ENCODE data around the gene B4GALT6. TPM values are rescaled to one million over a fixed set of nuclear protein-coding genes. Genes with fewer than 3 reads are reported as not detected.

B4GALT6 gene
- polyA plus RNA-seq, 1 donor from 2014 or later = 19.4 TPM

GRCh38 chr18:31624892-31625640 lies 59.3 kb downstream of the B4GALT6 start:
- no peak overlapping the region for H2AFZ ChIP-seq (ENCODE audit: low read depth, low read length)
- no peak overlapping the region for H3K4me2 ChIP-seq (ENCODE audit: low read length)
- H3K27me3 ChIP-seq (ENCODE audit: insufficient read depth, low read depth, low read length) = no peaks in the 10 kb centered on the region
- H3K27ac ChIP-seq (ENCODE audit: low read length) = no peak overlapping the region
- no peaks in the 10 kb centered on the region for H3F3A ChIP-seq (ENCODE audit: insufficient read depth, low read length, poor library complexity, severe bottlenecking)
- H3K9me2 ChIP-seq (ENCODE audit: insufficient read depth, low read length) = no peaks in the 10 kb centered on the region
- H3K9ac ChIP-seq (ENCODE audit: low read length) = no peak overlapping the region
- no peaks in the 10 kb centered on the region for H4K20me1 ChIP-seq (ENCODE audit: insufficient read depth)
- no peaks in the 10 kb centered on the region for H3K79me2 ChIP-seq (replicated peaks; ENCODE audit: insufficient read depth, low read length)
- no peak overlapping the region for H3K4me3 ChIP-seq (ENCODE audit: low read length)
- H3K9me3 ChIP-seq (ENCODE audit: low read length) = peaks cover 6% of the 10 kb centered on the region
- TF ChIP-seq, protein P1, sequence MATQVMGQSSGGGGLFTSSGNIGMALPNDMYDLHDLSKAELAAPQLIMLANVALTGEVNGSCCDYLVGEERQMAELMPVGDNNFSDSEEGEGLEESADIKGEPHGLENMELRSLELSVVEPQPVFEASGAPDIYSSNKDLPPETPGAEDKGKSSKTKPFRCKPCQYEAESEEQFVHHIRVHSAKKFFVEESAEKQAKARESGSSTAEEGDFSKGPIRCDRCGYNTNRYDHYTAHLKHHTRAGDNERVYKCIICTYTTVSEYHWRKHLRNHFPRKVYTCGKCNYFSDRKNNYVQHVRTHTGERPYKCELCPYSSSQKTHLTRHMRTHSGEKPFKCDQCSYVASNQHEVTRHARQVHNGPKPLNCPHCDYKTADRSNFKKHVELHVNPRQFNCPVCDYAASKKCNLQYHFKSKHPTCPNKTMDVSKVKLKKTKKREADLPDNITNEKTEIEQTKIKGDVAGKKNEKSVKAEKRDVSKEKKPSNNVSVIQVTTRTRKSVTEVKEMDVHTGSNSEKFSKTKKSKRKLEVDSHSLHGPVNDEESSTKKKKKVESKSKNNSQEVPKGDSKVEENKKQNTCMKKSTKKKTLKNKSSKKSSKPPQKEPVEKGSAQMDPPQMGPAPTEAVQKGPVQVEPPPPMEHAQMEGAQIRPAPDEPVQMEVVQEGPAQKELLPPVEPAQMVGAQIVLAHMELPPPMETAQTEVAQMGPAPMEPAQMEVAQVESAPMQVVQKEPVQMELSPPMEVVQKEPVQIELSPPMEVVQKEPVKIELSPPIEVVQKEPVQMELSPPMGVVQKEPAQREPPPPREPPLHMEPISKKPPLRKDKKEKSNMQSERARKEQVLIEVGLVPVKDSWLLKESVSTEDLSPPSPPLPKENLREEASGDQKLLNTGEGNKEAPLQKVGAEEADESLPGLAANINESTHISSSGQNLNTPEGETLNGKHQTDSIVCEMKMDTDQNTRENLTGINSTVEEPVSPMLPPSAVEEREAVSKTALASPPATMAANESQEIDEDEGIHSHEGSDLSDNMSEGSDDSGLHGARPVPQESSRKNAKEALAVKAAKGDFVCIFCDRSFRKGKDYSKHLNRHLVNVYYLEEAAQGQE (IDR thresholded peaks at IDR 0.05; ENCODE audit: borderline replicate concordance) = no peak
- TF ChIP-seq TAF1 (IDR thresholded peaks at IDR 0.05; ENCODE audit: low read depth) = no peak
- no peak for TF ChIP-seq MXI1 (conservative IDR thresholded peaks at IDR 0.05; ENCODE audit: poor library complexity, severe bottlenecking)
- TF ChIP-seq EP300 (conservative IDR thresholded peaks at IDR 0.05; ENCODE audit: poor library complexity, severe bottlenecking) = no peak
- no peak for TF ChIP-seq EZH2 (IDR thresholded peaks at IDR 0.05; ENCODE audit: borderline replicate concordance, insufficient read depth, low read length, poor library complexity, severe bottlenecking)
- no peak for TF ChIP-seq RAD21 (conservative IDR thresholded peaks at IDR 0.05)
- TF ChIP-seq CTCF (IDR thresholded peaks at IDR 0.05; ENCODE audit: poor library complexity, severe bottlenecking) = no peak
- peaks cover 15% of the 10 kb centered on the region for H3K36me3 ChIP-seq (ENCODE audit: insufficient read depth, low read length)

DNA sequence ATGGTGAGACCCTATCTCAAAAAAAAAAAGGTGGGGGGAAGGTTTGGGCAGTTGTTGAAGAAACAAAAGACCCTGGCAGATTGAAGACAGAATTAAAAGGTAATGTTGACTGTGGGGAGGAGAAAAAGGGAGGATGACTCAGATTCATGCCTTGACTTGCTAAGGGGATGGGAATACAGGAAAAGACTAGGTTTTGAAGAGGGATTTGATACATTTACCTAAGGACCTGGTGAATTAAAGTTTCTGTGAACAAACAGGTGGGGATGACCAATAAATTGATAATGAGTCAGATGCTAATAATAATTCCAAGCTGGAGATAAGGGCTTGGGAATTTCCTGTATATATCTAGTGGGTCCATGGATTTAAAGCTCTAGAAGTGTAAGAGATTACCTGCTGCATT lies 65.1 kb downstream of the B4GALT6 start:
- Histone ChIP-seq H3F3A (ENCODE audit: insufficient read depth, low read length, poor library complexity, severe bottlenecking) (no peaks in the 10 kb centered on the region), H3K4me2 (ENCODE audit: low read length) (no peak overlapping the region), H3K9me2 (ENCODE audit: insufficient read depth, low read length) (no peaks in the 10 kb centered on the region), H3K9ac (ENCODE audit: low read length) (no peak overlapping the region), H3K9me3 (ENCODE audit: low read length) (no peaks in the 10 kb centered on the region), H2AFZ (ENCODE audit: low read depth, low read length) (no peak overlapping the region), H3K27me3 (ENCODE audit: insufficient read depth, low read depth, low read length) (no peaks in the 10 kb centered on the region), H3K4me3 (ENCODE audit: low read length) (no peak overlapping the region), H3K79me2 (replicated peaks; ENCODE audit: insufficient read depth, low read length) (no peaks in the 10 kb centered on the region), H3K36me3 (ENCODE audit: insufficient read depth, low read length) (no peaks in the 10 kb centered on the region), H3K27ac (ENCODE audit: low read length) (no peak overlapping the region), H4K20me1 (ENCODE audit: insufficient read depth) (no peaks in the 10 kb centered on the region)
- no peak for TF ChIP-seq RAD21 (conservative IDR thresholded peaks at IDR 0.05)
- no peak for TF ChIP-seq MXI1 (conservative IDR thresholded peaks at IDR 0.05; ENCODE audit: poor library complexity, severe bottlenecking)
- TF ChIP-seq POLR2AphosphoS5 (IDR thresholded peaks at IDR 0.05) = no peak
- no peak for TF ChIP-seq EZH2 (IDR thresholded peaks at IDR 0.05; ENCODE audit: borderline replicate concordance, insufficient read depth, low read length, poor library complexity, severe bottlenecking)
- TF ChIP-seq SMC3 (conservative IDR thresholded peaks at IDR 0.05; ENCODE audit: poor library complexity) = no peak
- TF ChIP-seq EP300 (conservative IDR thresholded peaks at IDR 0.05; ENCODE audit: poor library complexity, severe bottlenecking) = no peak
- no peak for TF ChIP-seq CTCF (IDR thresholded peaks at IDR 0.05; ENCODE audit: poor library complexity, severe bottlenecking)
- no peak for TF ChIP-seq TAF1 (IDR thresholded peaks at IDR 0.05; ENCODE audit: low read depth)
- TF ChIP-seq, protein P1 (IDR thresholded peaks at IDR 0.05; ENCODE audit: borderline replicate concordance) = no peak
